GM19455 (cell line): ENCODE measurements around the gene EPHA6.
"Not testable (repeated sequence)": the region's sequence is repeated elsewhere in the genome, so short reads cannot be mapped to it uniquely, and the experiment has no call there.

Source experiments
- ATAC-seq: cut with Tn5 transposase; IDR thresholded peaks from one replicate; pipeline ENCODE4 v1.9.1; 2021; ENCODE audit not compliant: unreplicated experiment

EPHA6 gene

GRCh38 chr3:97576221-97576620 is 761.8 kb downstream of the EPHA6 start:
- ATAC-seq: no peak

GRCh38 chr3:97579365-97579764 is 765.0 kb downstream of the EPHA6 start:
- ATAC-seq: no peak

GRCh38 chr3:97610626-97611025 is 796.2 kb downstream of the EPHA6 start:
- no peak for ATAC-seq

- no peak for ATAC-seq
These were observed 798.2 kb downstream of the EPHA6 start for GRCh38 chr3:97612632-97613031.

GRCh38 chr3:97613139-97613538 is 798.7 kb downstream of the EPHA6 start:
- no peak for ATAC-seq

- ATAC-seq: not testable (repeated sequence)
These were observed 806.1 kb downstream of the EPHA6 start for GRCh38 chr3:97620514-97620913.

GRCh38 chr3:97636465-97636864 is 822.1 kb downstream of the EPHA6 start:
- no peak for ATAC-seq

- no peak for ATAC-seq
These were observed 832.5 kb downstream of the EPHA6 start for GRCh38 chr3:97646932-97647331.

GRCh38 chr3:97647441-97647982 is 833.1 kb downstream of the EPHA6 start:
- ATAC-seq: no peak

GRCh38 chr3:97655971-97656370 is 841.6 kb downstream of the EPHA6 start:
- no peak for ATAC-seq

- no peak for ATAC-seq
These were observed 842.2 kb downstream of the EPHA6 start for GRCh38 chr3:97656638-97657037.

GRCh38 chr3:97658668-97659285 is 844.4 kb downstream of the EPHA6 start:
- ATAC-seq: no peak

GRCh38 chr3:97662264-97662663 is 847.9 kb downstream of the EPHA6 start:
- ATAC-seq: no peak

GRCh38 chr3:97662762-97663161 is 848.4 kb downstream of the EPHA6 start:
- no peak for ATAC-seq

GRCh38 chr3:97665896-97666295 is 851.5 kb downstream of the EPHA6 start:
- ATAC-seq: no peak

GRCh38 chr3:97670952-97671351 is 856.6 kb downstream of the EPHA6 start:
- ATAC-seq: no peak

GRCh38 chr3:97673357-97673997 is 859.1 kb downstream of the EPHA6 start:
- no peak for ATAC-seq

- no peak for ATAC-seq
These were observed 860.1 kb downstream of the EPHA6 start for GRCh38 chr3:97674461-97674860.

- ATAC-seq: no peak
These were observed 865.8 kb downstream of the EPHA6 start for GRCh38 chr3:97680210-97680609.

- no peak for ATAC-seq
These were observed 866.3 kb downstream of the EPHA6 start for GRCh38 chr3:97680696-97681095.

GRCh38 chr3:97684490-97684889 is 870.1 kb downstream of the EPHA6 start:
- ATAC-seq: no peak

- ATAC-seq: no peak
These were observed 871.9 kb downstream of the EPHA6 start for GRCh38 chr3:97686258-97686657.

GRCh38 chr3:97687734-97688133 is 873.3 kb downstream of the EPHA6 start:
- no peak for ATAC-seq
